Keratinocyte (primary cell): ENCODE results near the gene ISM1.

ENCODE experiments used
- CTCF ChIP-seq, 3 experiments: IDR thresholded peaks in 1 of 3; conservative IDR thresholded peaks in 1 of 3; optimal IDR thresholded peaks in 1 of 3; 2 replicates in 2 of 3; 3 replicates in 1 of 3; pipeline versions ENCODE3 to v1.5.1; 2011; ENCODE audit warnings: low read length in 3 of 3, mild to moderate bottlenecking in 3 of 3, moderate library complexity in 2 of 3, control low read depth in 1 of 3, inconsistent platforms in 1 of 3; ENCODE audit not compliant: insufficient read depth in 2 of 3; ENCODE audit errors: extremely low read depth in 1 of 3
- EZH2 ChIP-seq: IDR thresholded peaks from one replicate; pipeline ENCODE4 v1.6.1; 2012; ENCODE audit warnings: inconsistent platforms, mild to moderate bottlenecking, low read length, moderate library complexity

DNA sequence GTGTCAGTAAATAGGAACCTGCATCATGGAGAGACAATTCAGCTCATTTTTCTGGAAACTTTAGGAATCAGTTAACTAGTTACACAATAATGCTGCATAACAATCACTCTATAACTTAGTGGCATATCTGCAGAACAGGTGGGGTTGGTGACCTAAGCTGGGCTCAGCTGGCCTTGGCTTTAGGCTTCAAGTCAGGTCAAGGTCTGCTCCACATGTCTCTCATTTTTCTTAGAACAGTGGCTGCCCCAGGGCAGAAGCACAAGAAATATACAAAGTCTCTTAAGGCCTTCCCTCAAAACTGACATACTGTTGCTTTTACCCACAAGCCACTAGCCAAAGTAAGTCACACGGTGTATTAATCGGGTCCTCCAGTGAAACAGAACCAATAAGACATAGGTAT, 14.1 kb upstream of the ISM1 start:
- TF ChIP-seq CTCF (optimal IDR thresholded peaks at IDR 0.05 in 1 of 3, IDR thresholded peaks at IDR 0.05 in 1 of 3, conservative IDR thresholded peaks at IDR 0.05 in 1 of 3; ENCODE audit: extremely low read depth in 1 of 3, insufficient read depth in 2 of 3, low read length in 3 of 3) (no peak), EZH2 (no peak)
